ENCODE results near the gene TMUB1.

TMUB1 gene

GRCh38 chr7:151085691-151086620 lies 2.7 kb upstream of the TMUB1 start, which contains the start of gene AGAP3:
Gene AGAP3, plus strand, starts transcription at chr7:151086475. Its CDS starts 267 bp downstream, at chr7:151086742.
- DNase-seq (ENCODE audit: low read depth, low spot score), result no peak

GRCh38 chr7:151085329-151085690 lies 2.0 kb upstream of the TMUB1 start:
- DNase-seq (ENCODE audit: low read depth, low spot score), result no peak

- no peak for DNase-seq (ENCODE audit: low read depth, low spot score)
These were observed 499 bp upstream of the TMUB1 start for GRCh38 chr7:151083824-151084160.

GRCh38 chr7:151082141-151083070 lies 887 bp downstream of the TMUB1 start:
- DNase-seq (ENCODE audit: low read depth, low spot score), result no peak

GRCh38 chr7:151081170-151082101 lies 1.9 kb downstream of the TMUB1 start:
- no peak for DNase-seq (ENCODE audit: low read depth, low spot score)

- DNase-seq (ENCODE audit: low read depth, low spot score), result peak; percentile 79
These were observed 2.6 kb downstream of the TMUB1 start, which contains the start of gene FASTK for GRCh38 chr7:151080522-151081169. Gene FASTK, minus strand, starts transcription at chr7:151080809. Its CDS starts 43 bp downstream, at chr7:151080766.

- no peak for DNase-seq (ENCODE audit: low read depth, low spot score)
These were observed 3.2 kb downstream of the TMUB1 start for GRCh38 chr7:151080067-151080521.

GRCh38 chr7:151079199-151079910 lies 3.9 kb downstream of the TMUB1 start:
- DNase-seq (ENCODE audit: low read depth, low spot score), result no peak

GRCh38 chr7:151078233-151079040 lies 4.9 kb downstream of the TMUB1 start:
- DNase-seq (ENCODE audit: low read depth, low spot score), result no peak

GRCh38 chr7:151077705-151078232 lies 5.5 kb downstream of the TMUB1 start:
- no peak for DNase-seq (ENCODE audit: low read depth, low spot score)

GRCh38 chr7:151076863-151077704 lies 6.2 kb downstream of the TMUB1 start:
- no peak for DNase-seq (ENCODE audit: low read depth, low spot score)

- DNase-seq (ENCODE audit: low read depth, low spot score), result no peak
These were observed 7.3 kb downstream of the TMUB1 start for GRCh38 chr7:151075978-151076426.

- no peak for DNase-seq (ENCODE audit: low read depth, low spot score)
These were observed 7.7 kb downstream of the TMUB1 start for GRCh38 chr7:151075662-151075971.

GRCh38 chr7:151074817-151075661 lies 8.3 kb downstream of the TMUB1 start:
- DNase-seq (ENCODE audit: low read depth, low spot score), result no peak

GRCh38 chr7:151073990-151074389 lies 9.3 kb downstream of the TMUB1 start:
- DNase-seq (ENCODE audit: low read depth, low spot score), result no peak

- DNase-seq (ENCODE audit: low read depth, low spot score), result no peak
These were observed 12.0 kb downstream of the TMUB1 start for GRCh38 chr7:151071032-151071866.

Measured in activated CD4-positive, CD25-positive, alpha-beta regulatory T cell treated with anti-CD3 and anti-CD28 coated beads, Interleukin-2, amount 50 U/mL, for 16 hours (primary cell).